K562 (cell line): Measurements from ENCODE around the gene SETDB2. TPM values are rescaled to one million over a fixed set of nuclear protein-coding genes. Genes with fewer than 3 reads are reported as not detected.

Experiments used
- ATAC-seq: fragments of 200-7000 bp; cut with Tn5 transposase; 3 replicates; pipeline ENCODE4 v1.9.1; 2020; ENCODE audit warnings: moderate library complexity
- BruUV-seq: library from RNA; stranded (reverse); fragments of 400-500 nt; replicated peaks from 2 replicates; lab custom pipeline; 2021; lab: Mats Ljungman, UMichigan
- CTCF ChIA-PET: fragments of 300-600 bp; formaldehyde crosslinking; extraction: SDS; loops from one replicate; lab custom pipeline; 2021; ENCODE audit warnings: low intra/inter-chr PET ratio; lab: Yijun Ruan, JAX
- POLR2A ChIA-PET: fragments of 300-600, 350-650 bp; sonication (Branson Sonifier 250); formaldehyde crosslinking; extraction: SDS; loops from one replicate; lab custom pipeline; 2021; ENCODE audit warnings: antibody characterized with exemption, inconsistent platforms; lab: Yijun Ruan, JAX
- DNase-seq, 4 experiments: peaks; one replicate each; pipeline versions ENCODE4 v3.0.0 to v3.0.0-alpha.2; 2011 to 2018; ENCODE audit warnings: low spot score in 3 of 4, mixed read lengths in 3 of 4; ENCODE audit errors: extremely low read depth in 1 of 4
- FAIRE-seq: peaks from 2 replicates; lab custom pipeline; 2011; peaks lifted over from hg19 to GRCh38; lab: Jason Lieb, UNC
- H2AFZ ChIP-seq: 2 replicates; pipeline ENCODE4 v1.6.0; 2011; ENCODE audit warnings: low read depth, low read length, control low read depth, inconsistent platforms
- H3K27ac ChIP-seq: fragments of 200-600 bp; 3 replicates; pipeline ENCODE4 v1.8.0; 2011; ENCODE audit warnings: low read depth, mild to moderate bottlenecking, control low read depth, inconsistent platforms, low read length, moderate library complexity, mixed read lengths; ENCODE audit errors: extremely low read depth
- H3K27me3 ChIP-seq, 2 experiments: fragments of 300-600 bp in 1 of 2; 2 replicates in 1 of 2; 3 replicates in 1 of 2; pipeline versions ENCODE4 v1.6.0 to v1.8.0; 2011; ENCODE audit warnings: inconsistent platforms in 2 of 2, low read length in 2 of 2, mild to moderate bottlenecking in 1 of 2, mixed read lengths in 1 of 2, moderate library complexity in 1 of 2; ENCODE audit not compliant: control insufficient read depth in 2 of 2, insufficient read depth in 2 of 2
- H3K36me3 ChIP-seq: fragments of 300-600 bp; 3 replicates; pipeline ENCODE4 v1.8.0; 2011; ENCODE audit warnings: mild to moderate bottlenecking, low read length, inconsistent platforms; ENCODE audit not compliant: control insufficient read depth, insufficient read depth
- H3K4me1 ChIP-seq, 2 experiments: fragments of 200-600 bp in 1 of 2; replicated peaks in 1 of 2; 2 replicates in 1 of 2; 3 replicates in 1 of 2; pipeline versions ENCODE4 v1.5.1 to v1.8.0; 2011; ENCODE audit warnings: inconsistent platforms in 2 of 2, low read length in 2 of 2, mild to moderate bottlenecking in 1 of 2, mixed read lengths in 1 of 2, moderate library complexity in 1 of 2; ENCODE audit not compliant: control insufficient read depth in 2 of 2, insufficient read depth in 2 of 2
- H3K4me2 ChIP-seq: 2 replicates; pipeline ENCODE4 v1.6.1; 2011; ENCODE audit warnings: low read length, control low read depth, inconsistent platforms, mixed read lengths; ENCODE audit not compliant: insufficient read depth
- H3K4me3 ChIP-seq: fragments of 200-600 bp; sonication (generic), shearing (Covaris generic); 2 replicates; pipeline ENCODE4 v1.5.1; 2016; ENCODE audit warnings: control low read depth, inconsistent platforms
- H3K79me2 ChIP-seq: fragments of 200-600 bp; 3 replicates; pipeline ENCODE4 v1.8.0; 2011; ENCODE audit warnings: low read length, inconsistent platforms; ENCODE audit not compliant: control insufficient read depth, insufficient read depth
- H3K9ac ChIP-seq, 2 experiments: 2 replicates each; pipeline versions ENCODE4 v1.6.0 to v1.6.1; 2011; ENCODE audit warnings: low read depth in 2 of 2, low read length in 2 of 2, control low read depth in 1 of 2, inconsistent platforms in 1 of 2, mild to moderate bottlenecking in 1 of 2, mixed read lengths in 1 of 2; ENCODE audit not compliant: insufficient read depth in 1 of 2
- H3K9me1 ChIP-seq: one replicate; pipeline ENCODE4 v1.6.0; 2011; ENCODE audit warnings: inconsistent platforms, mild to moderate bottlenecking, low read length, moderate library complexity; ENCODE audit not compliant: control insufficient read depth, insufficient read depth
- H3K9me3 ChIP-seq: replicated peaks from 2 replicates; pipeline ENCODE4 v1.5.1; 2011; ENCODE audit warnings: low read depth, low read length, inconsistent platforms; ENCODE audit not compliant: control insufficient read depth, insufficient read depth
- H4K20me1 ChIP-seq: replicated peaks from 2 replicates; pipeline ENCODE4 v1.6.1; 2011; ENCODE audit warnings: low read length, inconsistent platforms, mixed read lengths; ENCODE audit not compliant: control insufficient read depth, insufficient read depth
- BRD9 ChIP-seq: fragments of 450-650 bp; IDR thresholded peaks from 2 replicates; pipeline ENCODE4 v1.6.1; 2018; ENCODE audit warnings: low read depth; ENCODE audit not compliant: partially characterized antibody
- GABPB1 ChIP-seq: sonication (generic); formaldehyde crosslinking; IDR thresholded peaks from 2 replicates; pipeline ENCODE4 v1.8.0; 2022; ENCODE audit warnings: mild to moderate bottlenecking, missing genetic modification reagents
- SAFB2 ChIP-seq: fragments of 200-400 bp; formaldehyde crosslinking; IDR thresholded peaks from 2 replicates; pipeline ENCODE4 v1.6.1; 2018; ENCODE audit warnings: borderline replicate concordance, low read length, low read depth, moderate library complexity; ENCODE audit not compliant: severe bottlenecking
- SP2 ChIP-seq: IDR thresholded peaks from 2 replicates; pipeline ENCODE4 v1.6.1; 2011; ENCODE audit warnings: mild to moderate bottlenecking, low read depth, low read length, moderate library complexity; ENCODE audit not compliant: poor library complexity, severe bottlenecking; ENCODE audit errors: extremely low read depth
- TCFL5 ChIP-seq: fragments of 250-450 bp; sonication (Bioruptor Pico); conservative IDR thresholded peaks from 2 replicates; pipeline ENCODE4 v1.6.1; 2021; ENCODE audit warnings: mild to moderate bottlenecking, moderate library complexity, matching md5 sums
- ZC3H4 ChIP-seq: sonication (generic); formaldehyde crosslinking; IDR thresholded peaks from 2 replicates; pipeline ENCODE4 v1.9.0; 2021; ENCODE audit warnings: missing genetic modification reagents, borderline replicate concordance
- ZFP1 ChIP-seq: fragments of 450-650 bp; formaldehyde crosslinking; IDR thresholded peaks from 2 replicates; pipeline ENCODE4 v1.4.0; 2020; ENCODE audit warnings: mild to moderate bottlenecking, mixed read lengths
- ZFP36 ChIP-seq: fragments of 150-350 bp; IDR thresholded peaks from 2 replicates; pipeline ENCODE4 v1.6.1; 2018; ENCODE audit warnings: low read length, low read depth; ENCODE audit not compliant: partially characterized antibody
- WGBS: fragments of 100-300 bp; shearing (Covaris generic); methylation state at CpG from one replicate; pipeline ENCODE4 v1.1.6; 2016; ENCODE audit warnings: low coverage, mixed read lengths; ENCODE audit not compliant: insufficient coverage; ENCODE audit errors: missing lambda C conversion rate; 5-methylcytosine and 5-hydroxymethylcytosine counted together
- in situ Hi-C: fragments of 300-500 bp; cut with MboI; formaldehyde crosslinking; loops from 4 replicates; pipeline ENCODE4 v1.15.0; 2018; ENCODE audit warnings: inconsistent platforms, mixed read lengths
- intact Hi-C: fragments of 100-400 bp; cut with micrococcal nuclease; formaldehyde crosslinking; loops from 2 replicates; pipeline ENCODE4 v1.14.2; 2022
- polyA plus RNA-seq, 8 experiments: library from polyadenylated mRNA; depleted of rRNA in 4 of 8; stranded (reverse) in 5 of 8; unstranded in 3 of 8; fragments of >200 nt; fragmentation: Nextera tagmentation in 2 of 8; fragmentation: Illumina TruSeq in 1 of 8; extraction: Ambion mirVana in 2 of 8; extraction: Trizol in 1 of 8; gene quantifications; 2 replicates each; pipeline versions ENCODE4 v1.2.1 to v1.2.3, GENCODE V29; 2011 to 2014; ENCODE audit warnings: inconsistent platforms in 1 of 8, missing spikeins in 1 of 8
- total RNA-seq, 7 experiments: library from RNA; depleted of rRNA in 6 of 7; stranded (reverse); fragments of >200 nt in 6 of 7; fragmentation: Illumina TruSeq in 2 of 7; extraction: Trizol in 2 of 7; gene quantifications; 2 replicates each; pipeline versions ENCODE4 v1.2.1 to v1.2.3, GENCODE V29; 2011 to 2021; ENCODE audit warnings: low replicate concordance in 1 of 7
- TF ChIP-seq, protein P1 (sequence below): fragments of 250-450 bp; sonication (Bioruptor Pico); IDR thresholded peaks from 2 replicates; pipeline ENCODE4 v1.4.0; 2020
- TF ChIP-seq, protein P2 (sequence below): fragments of 450-650 bp; formaldehyde crosslinking; IDR thresholded peaks from 2 replicates; pipeline ENCODE4 v1.4.0; 2020; ENCODE audit warnings: mild to moderate bottlenecking, moderate library complexity
- TF ChIP-seq, protein P3 (sequence below): fragments of 250-450 bp; sonication (Bioruptor Pico); IDR thresholded peaks from 2 replicates; pipeline ENCODE4 v1.5.0; 2021
- TF ChIP-seq, protein P4 (sequence below): fragments of 250-450 bp; sonication (Bioruptor Pico); IDR thresholded peaks from 2 replicates; pipeline ENCODE4 v1.9.0; 2021; ENCODE audit warnings: mild to moderate bottlenecking, inconsistent platforms

Gene SETDB2
- total and polyA plus RNA-seq, 9 of the 15 experiments (the other 6 are each of a cell fraction or from before 2014, with no cell fraction given) = 1.0 to 9.0 (median 6.1) TPM

DNA sequence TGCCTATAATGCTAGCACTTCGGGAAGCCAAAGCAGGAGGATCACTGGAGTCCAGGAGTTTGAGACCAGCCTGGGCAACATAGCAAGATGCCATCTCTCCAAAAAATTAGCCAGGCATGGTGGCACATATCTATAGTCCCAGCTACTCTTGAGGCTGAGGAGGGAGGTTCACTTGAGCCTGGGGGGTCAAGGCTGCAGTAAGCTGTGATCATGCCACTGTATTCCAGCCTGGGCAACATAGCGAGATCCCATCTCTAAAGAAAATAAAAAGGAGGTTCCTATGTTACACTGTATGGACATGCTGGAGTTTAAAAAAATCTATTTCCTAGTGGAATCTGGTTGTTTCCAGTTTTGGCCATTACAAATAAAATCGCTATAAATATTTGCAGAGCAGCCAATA, 2.8 kb upstream of the SETDB2 start:
- H2AFZ ChIP-seq = no peak overlapping the region
- CTCF ChIA-PET = no interaction called here
- no TSS peak for BruUV-seq
- H4K20me1 ChIP-seq = no peaks in the 10 kb centered on the region
- in situ Hi-C loops = no loop called here
- H3K9ac ChIP-seq = no peak overlapping the region
- H3K36me3 ChIP-seq = no peaks in the 10 kb centered on the region
- H3K4me1 ChIP-seq = peaks cover 0 to 6% of the 10 kb centered on the region in 2 experiments; a peak in 2 of 5 replicates
- FAIRE-seq (no peak), ATAC-seq (no peak), DNase-seq (no peak)
- H3K27ac ChIP-seq = no peak overlapping the region
- WGBS = 59% methylated on average over 2 of the region's 3 CpGs
- intact Hi-C loops = no loop called here
- peaks cover 17% of the 10 kb centered on the region for H3K79me2 ChIP-seq
- POLR2A ChIA-PET = interaction anchor here (1.1 kb wide), 1 partner anchor 9 kb away, joined by 3 read pairs; no protein-coding TSS in a partner anchor
- H3K27me3 ChIP-seq = no peaks in the 10 kb centered on the region
- no peaks in the 10 kb centered on the region for H3K9me3 ChIP-seq
- H3K4me2 ChIP-seq = no peak overlapping the region
- no peaks in the 10 kb centered on the region for H3K9me1 ChIP-seq
- H3K4me3 ChIP-seq = no peak overlapping the region
- TF ChIP-seq GABPB1 (no peak), BRD9 (no peak), ZFP1 (no peak), ZFP36 (no peak), TCFL5 (CRISPR knock-in tag) (no peak), SP2 (no peak), ZC3H4 (no peak), SAFB2 (no peak)
- TF ChIP-seq, protein P1, sequence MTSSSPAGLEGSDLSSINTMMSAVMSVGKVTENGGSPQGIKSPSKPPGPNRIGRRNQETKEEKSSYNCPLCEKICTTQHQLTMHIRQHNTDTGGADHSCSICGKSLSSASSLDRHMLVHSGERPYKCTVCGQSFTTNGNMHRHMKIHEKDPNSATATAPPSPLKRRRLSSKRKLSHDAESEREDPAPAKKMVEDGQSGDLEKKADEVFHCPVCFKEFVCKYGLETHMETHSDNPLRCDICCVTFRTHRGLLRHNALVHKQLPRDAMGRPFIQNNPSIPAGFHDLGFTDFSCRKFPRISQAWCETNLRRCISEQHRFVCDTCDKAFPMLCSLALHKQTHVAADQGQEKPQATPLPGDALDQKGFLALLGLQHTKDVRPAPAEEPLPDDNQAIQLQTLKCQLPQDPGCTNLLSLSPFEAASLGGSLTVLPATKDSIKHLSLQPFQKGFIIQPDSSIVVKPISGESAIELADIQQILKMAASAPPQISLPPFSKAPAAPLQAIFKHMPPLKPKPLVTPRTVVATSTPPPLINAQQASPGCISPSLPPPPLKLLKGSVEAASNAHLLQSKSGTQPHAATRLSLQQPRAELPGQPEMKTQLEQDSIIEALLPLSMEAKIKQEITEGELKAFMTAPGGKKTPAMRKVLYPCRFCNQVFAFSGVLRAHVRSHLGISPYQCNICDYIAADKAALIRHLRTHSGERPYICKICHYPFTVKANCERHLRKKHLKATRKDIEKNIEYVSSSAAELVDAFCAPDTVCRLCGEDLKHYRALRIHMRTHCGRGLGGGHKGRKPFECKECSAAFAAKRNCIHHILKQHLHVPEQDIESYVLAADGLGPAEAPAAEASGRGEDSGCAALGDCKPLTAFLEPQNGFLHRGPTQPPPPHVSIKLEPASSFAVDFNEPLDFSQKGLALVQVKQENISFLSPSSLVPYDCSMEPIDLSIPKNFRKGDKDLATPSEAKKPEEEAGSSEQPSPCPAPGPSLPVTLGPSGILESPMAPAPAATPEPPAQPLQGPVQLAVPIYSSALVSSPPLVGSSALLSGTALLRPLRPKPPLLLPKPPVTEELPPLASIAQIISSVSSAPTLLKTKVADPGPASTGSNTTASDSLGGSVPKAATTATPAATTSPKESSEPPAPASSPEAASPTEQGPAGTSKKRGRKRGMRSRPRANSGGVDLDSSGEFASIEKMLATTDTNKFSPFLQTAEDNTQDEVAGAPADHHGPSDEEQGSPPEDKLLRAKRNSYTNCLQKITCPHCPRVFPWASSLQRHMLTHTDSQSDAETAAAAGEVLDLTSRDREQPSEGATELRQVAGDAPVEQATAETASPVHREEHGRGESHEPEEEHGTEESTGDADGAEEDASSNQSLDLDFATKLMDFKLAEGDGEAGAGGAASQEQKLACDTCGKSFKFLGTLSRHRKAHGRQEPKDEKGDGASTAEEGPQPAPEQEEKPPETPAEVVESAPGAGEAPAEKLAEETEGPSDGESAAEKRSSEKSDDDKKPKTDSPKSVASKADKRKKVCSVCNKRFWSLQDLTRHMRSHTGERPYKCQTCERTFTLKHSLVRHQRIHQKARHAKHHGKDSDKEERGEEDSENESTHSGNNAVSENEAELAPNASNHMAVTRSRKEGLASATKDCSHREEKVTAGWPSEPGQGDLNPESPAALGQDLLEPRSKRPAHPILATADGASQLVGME = no peak
- TF ChIP-seq, protein P2, sequence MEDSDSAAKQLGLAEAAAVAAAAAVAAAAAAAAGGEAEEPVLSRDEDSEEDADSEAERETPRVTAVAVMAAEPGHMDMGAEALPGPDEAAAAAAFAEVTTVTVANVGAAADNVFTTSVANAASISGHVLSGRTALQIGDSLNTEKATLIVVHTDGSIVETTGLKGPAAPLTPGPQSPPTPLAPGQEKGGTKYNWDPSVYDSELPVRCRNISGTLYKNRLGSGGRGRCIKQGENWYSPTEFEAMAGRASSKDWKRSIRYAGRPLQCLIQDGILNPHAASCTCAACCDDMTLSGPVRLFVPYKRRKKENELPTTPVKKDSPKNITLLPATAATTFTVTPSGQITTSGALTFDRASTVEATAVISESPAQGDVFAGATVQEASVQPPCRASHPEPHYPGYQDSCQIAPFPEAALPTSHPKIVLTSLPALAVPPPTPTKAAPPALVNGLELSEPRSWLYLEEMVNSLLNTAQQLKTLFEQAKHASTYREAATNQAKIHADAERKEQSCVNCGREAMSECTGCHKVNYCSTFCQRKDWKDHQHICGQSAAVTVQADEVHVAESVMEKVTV (CRISPR knock-in tag) = no peak
- TF ChIP-seq, protein P3, sequence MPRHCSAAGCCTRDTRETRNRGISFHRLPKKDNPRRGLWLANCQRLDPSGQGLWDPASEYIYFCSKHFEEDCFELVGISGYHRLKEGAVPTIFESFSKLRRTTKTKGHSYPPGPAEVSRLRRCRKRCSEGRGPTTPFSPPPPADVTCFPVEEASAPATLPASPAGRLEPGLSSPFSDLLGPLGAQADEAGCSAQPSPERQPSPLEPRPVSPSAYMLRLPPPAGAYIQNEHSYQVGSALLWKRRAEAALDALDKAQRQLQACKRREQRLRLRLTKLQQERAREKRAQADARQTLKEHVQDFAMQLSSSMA (CRISPR knock-in tag) = no peak
- TF ChIP-seq, protein P4, sequence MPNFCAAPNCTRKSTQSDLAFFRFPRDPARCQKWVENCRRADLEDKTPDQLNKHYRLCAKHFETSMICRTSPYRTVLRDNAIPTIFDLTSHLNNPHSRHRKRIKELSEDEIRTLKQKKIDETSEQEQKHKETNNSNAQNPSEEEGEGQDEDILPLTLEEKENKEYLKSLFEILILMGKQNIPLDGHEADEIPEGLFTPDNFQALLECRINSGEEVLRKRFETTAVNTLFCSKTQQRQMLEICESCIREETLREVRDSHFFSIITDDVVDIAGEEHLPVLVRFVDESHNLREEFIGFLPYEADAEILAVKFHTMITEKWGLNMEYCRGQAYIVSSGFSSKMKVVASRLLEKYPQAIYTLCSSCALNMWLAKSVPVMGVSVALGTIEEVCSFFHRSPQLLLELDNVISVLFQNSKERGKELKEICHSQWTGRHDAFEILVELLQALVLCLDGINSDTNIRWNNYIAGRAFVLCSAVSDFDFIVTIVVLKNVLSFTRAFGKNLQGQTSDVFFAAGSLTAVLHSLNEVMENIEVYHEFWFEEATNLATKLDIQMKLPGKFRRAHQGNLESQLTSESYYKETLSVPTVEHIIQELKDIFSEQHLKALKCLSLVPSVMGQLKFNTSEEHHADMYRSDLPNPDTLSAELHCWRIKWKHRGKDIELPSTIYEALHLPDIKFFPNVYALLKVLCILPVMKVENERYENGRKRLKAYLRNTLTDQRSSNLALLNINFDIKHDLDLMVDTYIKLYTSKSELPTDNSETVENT (CRISPR knock-in tag) = no peak
